Activated B cell treated with CpG ODN at 0.5 μM for 24 hours (primary cell): ENCODE results near the gene SLAMF6. TPM values are rescaled to one million over a fixed set of nuclear protein-coding genes. Genes with fewer than 3 reads are reported as not detected.
A peak's percentile ranks its signal among the peaks of the same experiment; 100 is the strongest.

ENCODE experiments used
- ATAC-seq: fragments of 200-7000 bp; cut with Tn5 transposase; one replicate; pipeline ENCODE4 v1.10.0; 2021; ENCODE audit warnings: low read depth, mild to moderate bottlenecking, moderate library complexity
- CTCF ChIA-PET: fragments of 350-600 bp; sonication (Branson Sonifier 250); formaldehyde crosslinking; loops from one replicate; lab custom pipeline; 2021; ENCODE audit warnings: antibody characterized with exemption; lab: Charles Lee
- POLR2A ChIA-PET: fragments of 350-600 bp; sonication (Branson Sonifier 250); formaldehyde crosslinking; loops from one replicate; lab custom pipeline; 2021; ENCODE audit warnings: antibody characterized with exemption; lab: Charles Lee
- DNase-seq: peaks from one replicate; pipeline ENCODE4 v3.0.0; 2022
- H3K27ac Mint-ChIP-seq: one replicate; pipeline ENCODE4 v1.8.0; 2020; ENCODE audit warnings: mixed read lengths
- H3K27me3 Mint-ChIP-seq: one replicate; pipeline ENCODE4 v1.8.0; 2021; ENCODE audit warnings: mixed read lengths
- H3K36me3 Mint-ChIP-seq: one replicate; pipeline ENCODE4 v1.8.0; 2021; ENCODE audit warnings: low read depth, mixed read lengths
- H3K4me1 Mint-ChIP-seq: one replicate; pipeline ENCODE4 v1.8.0; 2021; ENCODE audit warnings: mixed read lengths
- H3K4me3 Mint-ChIP-seq: one replicate; pipeline ENCODE4 v1.8.0; 2020; ENCODE audit warnings: mild to moderate bottlenecking, mixed read lengths
- H3K9me3 Mint-ChIP-seq: one replicate; pipeline ENCODE4 v1.8.0; 2020; ENCODE audit warnings: mixed read lengths
- CTCF ChIP-seq: fragments of 200-600 bp; IDR thresholded peaks from one replicate; pipeline ENCODE4 v1.8.0; 2022; ENCODE audit warnings: antibody characterized with exemption, mild to moderate bottlenecking
- intact Hi-C: fragments of 100-400 bp; cut with micrococcal nuclease; formaldehyde crosslinking; loops from one replicate; pipeline ENCODE4 v1.15.1; 2024
- total RNA-seq: library from RNA; stranded (reverse); gene quantifications from 2 replicates; pipeline ENCODE4 v1.2.3, GENCODE V29; 2022

Gene SLAMF6
- total RNA-seq, 1 donor from 2014 or later: 31.2 TPM

- POLR2A ChIA-PET: interaction anchor here (0.8 to 1.3 kb wide), 4 partner anchors 8 to 83 kb away, joined by 3 to 7 read pairs (median 4); no protein-coding TSS in a partner anchor
- intact Hi-C loops: no loop called here
- H3K36me3 Mint-ChIP-seq: peaks cover 3% of the 10 kb centered on the region
- peaks cover 73% of the 10 kb centered on the region for H3K4me1 Mint-ChIP-seq
- H3K27me3 Mint-ChIP-seq: no peaks in the 10 kb centered on the region
- CTCF ChIA-PET: interaction anchor here (1.0 to 1.2 kb wide), 2 partner anchors 8 to 84 kb away, joined by 3 read pairs; no protein-coding TSS in a partner anchor
- H3K9me3 Mint-ChIP-seq: peaks cover 5% of the 10 kb centered on the region
- H3K27ac Mint-ChIP-seq: peak overlapping the region; percentile 90
- DNase-seq (no peak), ATAC-seq (peak; percentile 18)
- H3K4me3 Mint-ChIP-seq: peak overlapping the region; percentile 55
- no peak for TF ChIP-seq CTCF
Observed at GRCh38 chr1:160460214-160460642, 62.8 kb downstream of the SLAMF6 start.

GRCh38 chr1:160459687-160460086 is 63.4 kb downstream of the SLAMF6 start:
- DNase-seq: no peak
- TF ChIP-seq CTCF: no peak
- ATAC-seq: peak; percentile 47
- ChIA-PET POLR2A (interaction anchor here (1.0 to 1.3 kb wide), 3 partner anchors 8 to 29 kb away, joined by 3 to 7 read pairs (median 5); no protein-coding TSS in a partner anchor), CTCF (interaction anchor here (1.2 kb wide), 1 partner anchor 9 kb away, joined by 3 read pairs; no protein-coding TSS in a partner anchor)
- Mint-ChIP-seq H3K9me3 (peaks cover 3% of the 10 kb centered on the region), H3K36me3 (no peaks in the 10 kb centered on the region), H3K4me1 (peaks cover 73% of the 10 kb centered on the region), H3K4me3 (peak overlapping the region; percentile 9), H3K27ac (peak overlapping the region; percentile 90), H3K27me3 (no peaks in the 10 kb centered on the region)
- intact Hi-C loops: loop anchor here (1.0 to 2.0 kb wide), 2 partner anchors 8 to 15 kb away; no protein-coding TSS in a partner anchor

- peak overlapping the region; percentile 90 for H3K27ac Mint-ChIP-seq
- no peak for DNase-seq
- CTCF ChIA-PET: interaction anchor here (1.2 kb wide), 1 partner anchor 9 kb away, joined by 3 read pairs; no protein-coding TSS in a partner anchor
- POLR2A ChIA-PET: interaction anchor here (0.6 to 1.2 kb wide), 4 partner anchors 10 to 158 kb away, joined by 3 to 4 read pairs (median 4); no protein-coding TSS in a partner anchor
- H3K4me1 Mint-ChIP-seq: peaks cover 73% of the 10 kb centered on the region
- no peaks in the 10 kb centered on the region for H3K27me3 Mint-ChIP-seq
- intact Hi-C loops: loop anchor here (1.0 to 2.0 kb wide), 2 partner anchors 8 to 14 kb away; no protein-coding TSS in a partner anchor
- ATAC-seq: no peak
- H3K4me3 Mint-ChIP-seq: no peak overlapping the region
- no peaks in the 10 kb centered on the region for H3K36me3 Mint-ChIP-seq
- H3K9me3 Mint-ChIP-seq: no peaks in the 10 kb centered on the region
- TF ChIP-seq CTCF: no peak
Observed at GRCh38 chr1:160459056-160459455, 64.0 kb downstream of the SLAMF6 start.

- DNase-seq (no peak), ATAC-seq (no peak)
- ChIA-PET CTCF (no interaction called here), POLR2A (interaction anchor here (0.7 to 2.7 kb wide), 7 partner anchors 9 to 677 kb away, joined by 3 to 19 read pairs (median 3); partner anchors contain the start of gene DEDD)
- Mint-ChIP-seq H3K9me3 (no peaks in the 10 kb centered on the region), H3K27me3 (no peaks in the 10 kb centered on the region), H3K27ac (peak overlapping the region; percentile 83), H3K4me1 (peaks cover 85% of the 10 kb centered on the region), H3K4me3 (no peak overlapping the region), H3K36me3 (no peaks in the 10 kb centered on the region)
- intact Hi-C loops: no loop called here
- TF ChIP-seq CTCF: no peak
Observed at GRCh38 chr1:160455153-160455517, 67.9 kb downstream of the SLAMF6 start.
